ENCODE results near the gene MAL. TPM values are rescaled to one million over a fixed set of nuclear protein-coding genes. Genes with fewer than 3 reads are reported as not detected.

The MAL gene
- total RNA-seq, 1 experiment from 2014 or later, result not detected

DNA sequence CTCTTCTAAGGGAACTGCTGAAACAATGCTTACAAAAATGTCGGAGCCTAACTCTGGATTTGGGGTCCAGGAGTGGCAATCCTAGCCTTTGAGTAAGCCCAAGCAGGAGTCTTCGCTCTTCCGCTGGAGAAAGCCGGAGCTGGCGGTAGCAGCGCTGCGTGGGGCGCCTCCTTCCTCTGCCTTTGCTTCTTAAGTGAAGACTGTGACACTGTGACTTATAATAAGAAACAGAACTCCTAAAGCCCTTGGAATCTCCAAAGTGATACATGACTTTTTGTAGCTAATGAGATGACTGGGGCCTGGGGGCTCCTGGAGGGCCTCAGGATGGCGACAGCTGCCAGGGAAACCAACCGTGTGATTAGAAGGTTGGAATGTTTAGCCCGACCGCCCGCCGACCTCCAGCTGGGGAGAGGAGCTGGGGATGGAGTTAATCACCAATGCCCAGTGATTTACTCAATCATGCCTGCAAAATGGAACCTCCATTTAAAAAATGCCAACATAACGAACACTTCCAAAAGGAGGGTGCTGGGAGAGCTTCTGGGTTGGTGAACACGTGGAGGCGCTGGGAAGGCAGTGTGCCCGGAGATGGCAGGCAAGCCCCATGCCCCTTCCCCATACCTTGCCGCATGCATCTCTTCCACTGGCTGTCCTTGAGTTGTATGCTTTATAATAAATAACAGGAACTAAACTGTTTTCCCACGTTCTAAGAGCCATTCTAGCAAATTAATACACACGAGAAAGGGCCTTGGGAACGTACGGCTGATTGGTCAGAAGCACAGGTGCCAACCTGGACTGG lies 29.0 kb upstream of the MAL start:
- DNase-seq (ENCODE audit: low spot score), result no peak

DNA sequence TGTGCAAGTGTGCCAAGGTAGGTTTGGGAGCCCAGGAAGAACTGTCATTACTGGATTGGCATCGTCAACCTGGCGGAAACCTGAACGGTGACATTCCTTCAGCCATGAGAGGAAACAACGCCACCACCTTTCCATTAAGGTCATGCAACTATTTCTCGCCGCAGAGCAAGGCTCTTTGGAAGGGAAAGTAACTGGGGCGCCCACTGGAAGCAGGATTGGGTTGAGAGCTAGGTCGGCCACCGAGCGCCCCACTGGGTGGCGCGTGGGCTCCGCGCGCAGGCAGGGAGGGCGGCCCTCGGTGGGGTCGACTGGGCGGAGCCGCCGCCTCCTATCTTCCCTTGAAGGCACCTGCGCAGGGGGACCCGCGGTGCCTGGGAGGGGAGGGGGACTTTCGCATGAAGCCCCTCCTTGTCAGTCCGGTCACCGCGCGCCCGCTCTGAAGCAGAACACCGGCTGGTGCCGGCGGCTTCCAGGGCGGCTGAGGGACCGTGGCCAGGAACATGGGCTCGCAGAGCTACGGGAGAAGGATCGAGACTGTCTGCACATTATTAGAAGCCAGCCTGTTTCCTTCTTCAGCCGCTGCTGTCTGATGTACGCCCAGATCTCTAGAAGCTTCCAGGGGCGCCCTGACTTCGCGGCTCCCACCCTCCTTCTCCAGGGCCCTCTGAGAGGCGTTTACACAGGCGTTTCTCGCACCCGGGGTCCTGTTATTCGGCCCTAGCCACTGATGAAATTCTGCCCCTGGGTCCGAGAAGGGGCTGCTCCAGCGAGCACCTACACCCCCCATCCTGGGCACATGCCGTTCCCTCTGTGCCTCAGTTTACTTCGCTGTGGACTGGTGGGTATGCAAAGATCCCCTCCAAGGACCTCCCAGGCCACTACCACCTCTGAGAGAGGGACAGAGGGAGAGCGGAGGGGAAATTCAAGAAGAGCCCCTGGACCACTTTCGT lies 27.3 kb upstream of the MAL start:
- peak; percentile 7 for DNase-seq (ENCODE audit: low spot score)

DNA sequence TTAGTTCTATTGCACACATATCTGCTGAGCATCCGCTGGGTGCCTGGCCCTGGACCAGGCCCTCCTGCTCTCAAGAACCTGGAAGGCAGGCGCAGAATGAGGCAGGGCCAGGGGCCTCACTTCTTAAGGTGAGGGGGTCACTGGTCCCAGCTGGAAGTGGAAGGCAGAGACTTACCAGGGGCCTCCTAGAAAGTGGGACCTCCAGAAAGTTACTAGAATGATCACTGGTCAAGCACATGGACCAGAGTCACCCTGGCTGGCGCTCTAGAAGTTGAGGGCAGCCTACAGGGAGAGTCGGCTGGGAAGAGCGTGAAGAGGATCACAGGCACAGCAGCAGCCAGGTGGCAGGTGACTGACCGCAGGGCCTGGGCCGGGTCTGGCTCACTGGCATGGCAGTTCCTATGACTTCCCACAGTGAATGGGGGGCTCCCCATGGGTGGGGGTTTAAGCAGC lies 26.1 kb upstream of the MAL start:
- no peak for DNase-seq (ENCODE audit: low spot score)

DNA sequence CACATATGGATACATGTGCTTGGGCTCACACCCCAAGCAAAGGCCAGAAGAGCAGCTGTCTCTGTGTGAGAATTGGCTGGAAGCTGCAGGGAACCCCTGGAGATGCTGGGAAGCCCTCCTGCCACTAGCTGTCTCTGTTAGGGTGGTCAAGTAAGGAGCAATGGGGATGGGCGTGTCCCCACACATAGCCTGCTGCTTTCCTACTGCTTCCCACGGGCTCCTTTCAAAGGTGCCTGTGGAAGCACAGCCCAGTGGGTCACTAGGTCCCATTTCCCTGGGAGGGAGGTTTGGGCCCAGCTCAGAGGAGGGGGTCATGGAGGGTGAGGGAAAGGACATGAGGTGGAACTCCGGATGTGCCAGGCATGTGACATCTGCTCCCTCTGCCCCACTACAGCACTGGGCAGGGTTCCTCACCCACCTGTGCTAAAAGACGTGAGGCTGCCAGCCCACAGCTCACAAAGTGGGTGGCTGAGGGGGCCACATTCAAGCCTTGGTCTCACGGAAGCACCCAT lies 24.4 kb upstream of the MAL start:
- DNase-seq (ENCODE audit: low spot score), result no peak

DNA sequence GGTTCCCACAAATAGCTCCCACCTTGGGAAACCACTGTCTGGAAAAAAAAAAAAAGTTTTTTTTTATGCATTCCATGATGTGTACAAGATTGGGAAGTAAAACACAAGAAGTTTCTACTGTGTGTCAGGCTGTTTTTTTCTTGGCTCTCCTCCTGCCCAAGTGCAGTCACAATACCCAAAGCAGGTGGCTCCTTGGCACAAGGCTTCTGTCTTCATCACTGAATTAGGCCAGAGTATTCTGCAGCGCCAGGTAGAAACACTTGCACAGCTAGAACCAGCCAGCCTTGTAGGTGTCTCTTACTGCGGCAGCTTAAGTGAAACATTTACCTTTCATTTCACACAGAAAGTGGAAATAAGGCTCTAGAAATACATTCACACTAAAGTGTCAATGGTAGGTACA lies 23.8 kb upstream of the MAL start:
- no peak for DNase-seq (ENCODE audit: low spot score)

DNA sequence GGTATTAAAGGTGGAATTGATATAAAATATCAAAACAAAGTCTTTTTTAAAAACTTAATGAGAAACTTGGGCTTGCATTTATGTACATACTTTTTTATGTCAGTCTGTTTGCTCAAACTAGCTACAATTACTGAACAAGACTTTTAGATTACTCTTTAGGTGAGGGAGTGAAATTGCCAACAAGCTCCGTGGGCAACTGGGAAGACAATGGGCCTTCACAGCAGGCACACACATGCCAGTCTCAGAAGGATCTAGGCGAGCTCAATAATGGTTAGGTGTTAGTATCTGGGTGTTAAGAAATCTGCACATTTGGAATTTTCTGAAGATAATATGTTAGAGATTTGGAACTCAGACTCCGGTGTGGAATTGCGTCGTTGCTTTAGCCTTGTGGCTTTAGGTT lies 23.0 kb upstream of the MAL start:
- DNase-seq (ENCODE audit: low spot score), result no peak

DNA sequence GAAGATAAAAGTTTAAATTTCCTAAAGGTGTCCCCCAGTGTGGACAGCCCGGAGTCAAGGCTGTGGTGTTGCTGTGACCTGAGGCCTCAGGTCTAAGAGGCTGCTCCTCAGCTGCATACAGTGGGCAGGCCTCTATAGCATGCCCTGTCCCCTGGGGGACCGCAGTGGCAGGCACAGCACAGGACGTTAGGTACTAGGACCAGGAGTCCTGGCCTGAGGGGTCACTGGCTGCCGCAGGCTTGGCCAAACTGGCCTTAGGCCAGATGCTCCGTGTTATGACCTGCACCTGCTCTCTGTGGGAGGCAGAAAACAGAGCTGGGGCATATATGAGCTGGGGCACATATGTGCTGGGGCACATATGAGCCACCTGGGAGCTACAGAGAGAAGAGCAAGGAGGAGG lies 21.2 kb upstream of the MAL start:
- no peak for DNase-seq (ENCODE audit: low spot score)

DNA sequence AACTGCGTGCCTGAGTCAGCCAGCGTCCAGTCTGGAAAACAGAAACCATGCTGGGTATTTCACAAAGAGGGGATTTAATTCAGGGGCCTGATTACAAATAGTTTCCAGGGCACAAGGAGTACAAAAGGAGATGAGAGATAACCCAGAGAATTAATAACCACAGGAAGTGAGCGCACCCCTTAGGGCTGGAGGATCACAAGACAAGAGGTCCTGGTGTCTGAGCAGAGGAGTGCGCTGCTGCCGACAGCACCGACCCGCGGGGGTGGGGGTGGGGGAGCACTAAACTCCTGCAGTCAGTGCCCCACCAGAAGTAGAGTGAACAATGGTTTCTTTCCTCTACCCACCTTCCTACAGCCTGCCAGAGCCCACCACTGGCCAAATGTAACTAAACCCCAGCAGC lies 20.8 kb upstream of the MAL start:
- DNase-seq (ENCODE audit: low spot score), result no peak

DNA sequence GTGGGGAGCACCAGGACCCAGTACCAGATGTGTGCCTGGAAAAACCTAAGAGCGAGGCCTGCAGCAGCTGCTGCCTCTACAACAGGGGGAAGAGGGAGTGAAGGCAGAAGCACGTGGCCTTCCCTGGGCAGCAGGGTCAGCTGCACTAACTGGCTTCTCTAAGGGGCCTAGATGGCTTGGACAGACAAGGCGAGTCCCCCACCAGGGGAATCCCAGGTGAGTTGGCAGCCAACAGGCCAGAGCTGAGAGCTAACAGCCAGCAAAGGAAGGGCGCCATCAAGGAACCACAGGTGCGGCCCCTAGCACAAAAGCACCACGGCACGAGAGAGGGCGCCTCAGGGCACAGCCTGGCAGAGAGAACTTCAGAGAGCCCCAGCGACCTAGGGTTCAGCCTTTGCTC lies 19.8 kb upstream of the MAL start:
- DNase-seq (ENCODE audit: low spot score), result no peak

DNA sequence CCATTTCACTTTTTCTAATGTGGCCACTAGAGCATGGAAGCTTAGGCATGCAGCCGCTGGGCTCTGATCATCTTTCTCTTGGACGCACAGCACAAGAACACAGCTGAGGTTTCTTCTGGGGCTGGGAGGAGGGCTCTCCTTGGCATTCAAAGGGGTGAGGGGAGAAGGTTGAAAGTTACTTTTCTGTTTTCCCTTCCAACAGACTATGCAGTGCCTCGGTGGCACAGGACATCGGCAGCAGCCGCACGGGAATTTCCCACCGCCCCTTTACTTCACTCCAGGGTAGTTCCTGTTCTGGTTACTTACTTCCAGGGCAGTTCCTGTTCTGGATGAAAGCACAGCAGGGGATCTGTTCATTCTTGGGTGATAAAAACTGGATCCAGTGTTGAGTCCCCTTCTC lies 18.9 kb upstream of the MAL start:
- DNase-seq (ENCODE audit: low spot score), result no peak

DNA sequence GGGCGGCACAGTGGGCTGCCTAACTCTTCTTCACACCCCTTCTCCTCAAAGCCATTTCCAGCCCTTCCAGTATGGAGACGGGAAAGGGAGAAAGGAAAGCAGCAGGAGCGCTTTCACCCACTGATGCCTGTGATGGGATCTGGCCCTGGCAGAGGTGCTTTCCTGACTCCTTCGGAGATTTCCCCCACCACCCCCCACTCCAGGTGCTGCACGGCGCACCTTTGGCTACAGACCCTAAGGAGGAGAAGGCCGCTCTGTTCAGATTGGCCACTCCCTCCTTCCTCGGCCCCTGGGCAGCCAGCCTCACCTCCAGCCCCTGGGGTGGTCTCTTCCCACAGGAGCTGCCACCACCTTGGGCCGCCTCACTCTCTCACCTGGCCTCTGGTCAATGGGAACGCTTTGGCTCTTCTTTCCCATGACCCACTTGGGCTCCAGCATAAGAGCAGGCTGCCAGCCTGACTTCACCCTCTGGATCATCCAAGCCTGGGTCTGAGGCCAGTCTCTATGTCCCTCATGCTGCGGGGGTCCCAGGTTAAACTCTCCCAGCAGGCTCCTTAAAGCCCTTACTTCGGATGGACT lies 18.4 kb upstream of the MAL start:
- DNase-seq (ENCODE audit: low spot score), result no peak

DNA sequence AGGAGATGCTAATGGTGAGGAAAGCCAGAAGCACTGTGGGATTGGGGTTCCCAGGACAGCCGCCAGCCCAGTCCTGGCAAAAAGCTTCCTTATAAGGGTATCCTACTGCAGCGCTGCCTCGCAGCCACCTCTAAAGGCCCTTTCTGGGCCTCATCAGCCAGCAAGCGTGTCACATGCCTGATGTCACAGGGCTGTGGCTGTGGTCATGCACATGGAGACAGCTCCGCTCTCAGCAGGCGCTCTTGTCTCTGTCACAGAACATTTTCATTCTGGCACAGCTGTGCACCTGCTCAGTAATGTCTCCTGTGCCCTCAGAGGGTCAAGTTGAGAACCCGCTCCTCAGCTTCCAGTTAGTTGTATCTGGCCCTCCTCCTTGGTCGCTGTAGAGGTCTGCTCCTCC lies 17.7 kb upstream of the MAL start:
- no peak for DNase-seq (ENCODE audit: low spot score)

DNA sequence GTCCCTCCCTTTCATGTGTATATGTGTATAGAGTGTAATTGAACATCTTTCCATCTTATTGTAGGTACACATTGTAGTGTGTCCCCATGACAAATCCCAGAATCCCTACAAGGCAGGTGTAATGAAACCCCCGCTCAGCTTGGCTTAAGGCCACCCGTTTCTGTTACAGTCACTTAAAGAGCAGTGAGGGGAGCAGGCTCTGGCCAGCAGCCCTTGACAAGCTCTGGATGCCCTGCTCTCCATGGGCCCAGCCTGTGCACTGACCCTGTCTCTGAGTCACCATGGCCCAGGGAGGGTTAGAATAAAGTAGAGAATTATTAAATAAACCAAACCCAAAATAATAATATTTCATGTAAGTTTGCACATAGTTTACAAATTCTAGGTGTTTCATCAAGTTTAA lies 17.2 kb upstream of the MAL start:
- DNase-seq (ENCODE audit: low spot score), result no peak

DNA sequence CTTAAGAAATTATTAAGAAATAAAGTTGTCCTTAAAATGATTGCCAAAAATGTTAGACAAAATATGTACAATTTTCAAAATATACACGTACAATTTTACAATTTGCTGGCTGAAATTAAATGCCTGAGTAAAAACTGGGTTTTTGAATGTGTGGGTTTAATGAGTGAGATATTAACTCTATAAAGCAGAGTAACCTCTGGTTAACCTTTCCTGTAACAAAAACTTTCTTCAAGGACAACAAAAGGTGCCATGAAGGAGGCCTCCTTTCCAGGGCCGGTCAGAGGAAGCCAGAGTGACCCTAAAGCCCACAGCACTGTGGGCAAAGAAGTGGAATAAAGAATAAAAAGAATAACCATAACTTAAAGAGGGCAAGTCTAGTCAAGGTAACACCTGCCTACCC lies 16.5 kb upstream of the MAL start:
- no peak for DNase-seq (ENCODE audit: low spot score)

DNA sequence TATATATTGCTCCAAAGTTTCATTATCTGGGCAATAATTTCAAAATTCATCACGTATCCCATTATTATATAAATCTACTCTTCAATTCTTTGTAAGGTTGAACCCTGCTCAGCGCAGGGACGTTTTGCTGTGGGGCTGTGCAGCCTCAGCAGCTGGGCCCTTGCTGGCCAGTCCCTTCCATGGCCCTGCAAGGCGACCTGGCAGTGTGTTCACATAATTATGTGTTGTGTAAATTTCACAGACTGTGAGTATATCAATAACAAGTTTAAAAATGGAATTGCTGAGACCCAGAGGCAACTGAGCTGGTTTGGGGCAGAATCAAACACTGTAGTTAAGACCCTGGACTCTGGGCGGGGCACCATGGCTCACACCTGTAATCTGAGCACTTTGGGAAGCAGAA lies 16.1 kb upstream of the MAL start:
- no peak for DNase-seq (ENCODE audit: low spot score)

DNA sequence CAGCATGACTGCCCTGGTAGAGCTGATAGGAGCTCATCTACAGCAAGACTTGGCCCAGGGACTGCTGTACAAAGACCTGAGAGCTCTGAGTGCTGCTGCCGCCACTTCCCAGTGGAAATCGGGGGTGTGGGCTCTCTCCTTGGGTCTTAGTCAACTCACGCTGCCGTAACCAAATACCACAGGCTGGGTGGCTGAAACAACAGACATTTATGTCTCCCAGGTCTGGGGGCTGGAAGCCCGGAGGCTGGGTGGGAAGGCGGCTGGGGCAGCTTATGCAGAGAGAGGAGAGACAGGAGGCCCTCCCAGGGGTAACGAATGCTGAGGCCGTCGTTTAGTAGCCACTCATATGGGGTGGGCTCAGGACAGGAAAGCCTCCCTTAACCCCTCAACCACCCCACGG lies 15.4 kb upstream of the MAL start:
- DNase-seq (ENCODE audit: low spot score), result no peak

DNA sequence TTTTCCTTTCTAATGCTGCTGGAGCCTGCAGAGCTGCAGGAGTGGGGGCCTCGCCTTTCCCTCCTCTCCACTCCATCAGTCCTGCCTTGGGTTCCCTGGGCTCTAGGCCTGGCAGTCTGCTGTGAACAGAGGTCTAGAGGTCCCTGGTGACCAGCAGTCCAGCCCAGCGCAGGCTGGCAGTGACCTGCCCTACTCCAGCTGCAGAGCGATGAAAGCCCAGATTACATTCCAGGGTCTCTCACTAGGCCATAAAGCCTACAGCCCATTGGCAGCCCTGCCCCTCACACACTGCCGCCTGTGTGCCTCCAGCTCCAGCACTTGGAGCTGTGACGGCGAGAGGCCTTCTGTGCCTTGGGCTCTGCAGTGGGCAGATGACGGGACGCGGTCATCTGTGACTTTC lies 14.8 kb upstream of the MAL start:
- no peak for DNase-seq (ENCODE audit: low spot score)

DNA sequence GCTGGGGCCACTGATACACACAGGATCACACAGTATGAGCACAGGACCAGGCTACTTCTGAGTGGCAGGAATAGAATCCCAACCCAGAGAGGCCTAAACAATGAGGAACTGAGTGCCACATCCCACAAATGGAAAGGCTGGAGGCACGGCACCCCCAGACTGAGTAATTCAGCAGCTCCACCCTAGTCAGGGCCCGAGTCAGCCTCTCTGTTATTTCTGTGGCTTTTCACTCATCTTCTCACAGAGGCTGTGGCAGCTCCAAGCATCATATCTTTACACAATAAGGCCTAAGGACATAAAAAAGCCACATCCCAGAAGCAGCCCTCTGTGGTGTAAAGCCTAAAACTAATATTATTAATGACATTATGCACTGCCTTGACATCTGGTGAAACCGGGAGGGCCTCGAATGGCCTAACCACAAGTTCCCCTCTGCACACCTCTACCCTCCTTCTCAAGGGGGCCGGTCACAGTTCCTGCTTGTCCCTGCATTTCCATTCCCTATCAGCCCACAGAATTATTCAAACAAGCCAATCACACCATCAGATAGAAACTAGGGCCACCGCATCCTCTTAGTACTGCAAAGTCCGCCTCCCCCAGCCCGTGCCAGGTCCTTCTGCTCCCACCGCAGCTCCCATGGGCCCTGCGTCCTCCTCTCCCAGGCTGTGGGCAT lies 12.5 kb upstream of the MAL start:
- DNase-seq (ENCODE audit: low spot score), result no peak

DNA sequence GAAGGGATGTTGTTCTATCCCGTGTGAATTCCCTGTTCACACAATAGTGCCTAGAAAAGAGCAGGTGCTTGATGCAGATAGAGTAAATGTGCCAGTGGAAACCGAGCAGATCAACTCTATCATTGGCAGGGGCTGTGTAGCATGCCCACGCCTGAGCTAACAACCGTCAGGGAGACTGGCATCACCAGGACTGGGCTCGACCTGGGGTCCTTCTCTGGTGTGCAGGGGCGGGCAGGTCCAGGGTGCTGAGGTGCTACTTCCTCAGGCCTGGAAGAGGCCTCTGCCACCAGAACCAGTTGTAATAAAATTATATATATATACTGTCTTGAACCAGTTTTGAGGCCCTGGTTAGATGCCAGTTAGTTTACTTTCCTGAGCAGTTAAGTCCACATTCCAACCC lies 11.8 kb upstream of the MAL start:
- DNase-seq (ENCODE audit: low spot score), result no peak

DNA sequence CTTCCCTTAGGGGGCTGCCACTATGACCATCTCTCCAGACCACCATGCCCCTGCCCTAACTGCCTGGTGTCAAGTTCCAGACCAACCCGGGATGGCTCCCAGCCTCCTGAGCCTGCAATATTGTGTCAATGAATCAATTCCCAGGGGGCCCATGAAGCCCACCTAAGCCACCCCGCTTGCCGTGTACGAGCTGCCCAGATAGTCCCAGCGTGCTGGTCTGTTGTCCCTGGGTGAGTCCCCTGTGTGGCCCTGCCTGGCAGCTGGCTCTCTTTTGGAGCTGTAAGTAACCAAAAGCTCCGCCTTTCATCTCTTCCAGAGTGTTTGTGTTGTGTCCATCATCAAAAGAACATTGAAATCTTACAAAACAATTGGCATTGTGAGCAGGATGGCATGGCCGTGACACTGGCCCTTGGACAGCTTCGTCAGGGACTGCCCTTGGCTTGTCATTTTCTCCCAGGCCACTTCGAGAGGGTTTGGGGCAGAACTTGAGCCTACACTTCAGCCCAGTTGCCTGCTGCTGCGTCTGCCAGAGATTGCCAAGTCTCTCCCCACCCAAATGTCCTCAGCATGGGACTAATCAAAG lies 11.3 kb upstream of the MAL start:
- no peak for DNase-seq (ENCODE audit: low spot score)

DNA sequence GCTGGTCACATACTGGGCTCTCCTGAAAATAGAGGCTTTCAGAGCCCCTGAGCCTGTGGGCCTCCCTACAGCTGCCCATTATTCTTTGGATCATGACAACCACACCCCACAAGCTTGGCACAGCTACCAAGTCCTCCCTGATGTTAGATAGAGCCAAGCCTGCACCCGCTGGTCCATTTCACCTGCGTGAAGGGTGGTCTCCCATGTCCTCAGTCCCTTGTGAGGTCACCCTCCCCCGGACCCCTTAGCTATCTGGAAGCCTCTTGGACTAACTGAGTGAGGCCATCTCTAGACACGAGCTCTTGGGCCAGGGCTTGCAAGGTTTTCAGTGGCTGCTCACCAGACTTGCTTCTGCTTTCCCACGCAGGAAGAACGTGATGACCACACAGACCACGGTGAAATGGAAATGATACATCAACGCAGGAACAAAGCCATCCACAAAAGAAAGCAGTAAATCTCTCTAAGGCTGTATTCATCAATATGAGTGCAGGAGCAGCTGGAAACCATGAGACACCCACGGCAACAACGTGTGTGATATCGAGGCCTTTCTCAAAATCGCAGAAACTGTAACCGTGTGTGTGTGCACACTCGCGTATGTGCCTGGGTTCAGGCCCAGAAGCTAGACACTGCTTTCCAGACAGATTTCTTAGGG lies 10.1 kb upstream of the MAL start:
- no peak for DNase-seq (ENCODE audit: low spot score)

Data from HT-29 (cell line).